HG03565 (cell line): ENCODE results near the gene ITFG2.
"Not testable (repeated sequence)": the region's sequence is repeated elsewhere in the genome, so short reads cannot be mapped to it uniquely, and the experiment has no call there.

Experiments
- ATAC-seq: cut with Tn5 transposase; IDR thresholded peaks from one replicate; pipeline ENCODE4 v1.9.1; 2021; ENCODE audit warnings: mild to moderate bottlenecking, moderate library complexity; ENCODE audit not compliant: unreplicated experiment

ITFG2 gene

DNA sequence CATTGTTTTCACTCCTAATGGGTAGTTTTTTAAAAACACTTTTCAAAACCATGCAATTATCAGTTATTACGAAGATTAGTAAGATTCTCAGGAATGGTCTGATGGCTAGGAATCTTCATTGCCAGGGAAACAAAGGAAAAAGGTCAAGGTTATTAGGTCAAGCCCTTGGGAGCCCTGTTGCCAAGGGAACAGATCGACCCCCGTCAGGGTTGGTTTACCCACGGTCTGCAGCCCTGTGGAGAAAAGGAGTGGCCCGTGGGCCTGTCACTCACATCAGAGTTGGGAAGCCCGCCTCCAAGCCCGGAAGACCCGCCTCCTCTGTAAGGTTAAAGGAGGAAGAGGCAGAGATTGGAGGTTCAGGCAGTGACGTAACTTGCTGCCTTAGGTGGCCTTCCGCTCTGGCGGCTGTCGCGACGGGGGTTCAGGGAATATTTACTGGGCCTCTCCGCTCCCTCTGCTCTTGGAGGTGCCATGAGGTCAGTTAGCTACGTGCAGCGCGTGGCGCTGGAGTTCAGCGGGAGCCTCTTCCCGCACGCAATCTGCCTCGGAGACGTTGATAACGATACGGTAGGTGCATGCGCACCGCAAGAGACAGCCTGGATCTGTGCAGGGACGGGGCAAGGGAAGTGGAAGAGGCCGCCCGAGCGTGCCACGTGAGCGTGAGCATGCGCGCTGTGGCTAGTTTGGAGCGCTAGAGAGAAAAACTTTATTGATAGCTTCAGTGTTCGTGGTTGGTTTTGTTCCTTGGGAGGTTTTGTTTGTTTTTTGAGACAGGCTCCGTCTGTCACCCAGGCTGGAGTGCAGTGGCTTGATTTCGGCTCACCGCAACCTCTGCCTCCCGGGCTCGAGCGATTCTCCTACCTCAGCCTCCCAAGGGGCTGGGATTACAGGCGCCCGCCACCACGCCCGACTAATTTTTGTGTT is at the start of gene ITFG2:
ITFG2 (plus strand) TSS at position 379 of the 924 bp plus-strand sequence; CDS start at position 472, 93 bp downstream.
- peak; percentile 82 for ATAC-seq

DNA sequence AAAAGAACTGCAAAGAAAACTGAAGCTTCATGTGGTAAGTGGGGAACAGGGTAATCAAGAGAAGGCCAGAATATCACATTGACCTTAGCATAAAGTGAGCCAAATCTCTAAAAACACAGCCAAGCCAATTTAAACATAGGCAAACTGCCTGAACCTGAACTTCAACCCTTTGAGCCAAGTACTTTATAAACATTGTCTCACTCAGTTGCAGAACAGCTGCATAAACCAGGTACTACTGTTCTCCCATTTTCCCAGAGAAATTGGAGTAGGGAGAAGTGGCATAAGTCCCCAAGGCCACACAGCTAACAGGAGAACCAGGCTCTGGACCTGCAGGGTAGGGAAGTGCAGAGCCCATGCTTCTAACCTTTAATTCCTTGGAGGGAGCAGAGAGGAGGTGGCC is 48.1 kb upstream of the ITFG2 start:
- no peak for ATAC-seq

DNA sequence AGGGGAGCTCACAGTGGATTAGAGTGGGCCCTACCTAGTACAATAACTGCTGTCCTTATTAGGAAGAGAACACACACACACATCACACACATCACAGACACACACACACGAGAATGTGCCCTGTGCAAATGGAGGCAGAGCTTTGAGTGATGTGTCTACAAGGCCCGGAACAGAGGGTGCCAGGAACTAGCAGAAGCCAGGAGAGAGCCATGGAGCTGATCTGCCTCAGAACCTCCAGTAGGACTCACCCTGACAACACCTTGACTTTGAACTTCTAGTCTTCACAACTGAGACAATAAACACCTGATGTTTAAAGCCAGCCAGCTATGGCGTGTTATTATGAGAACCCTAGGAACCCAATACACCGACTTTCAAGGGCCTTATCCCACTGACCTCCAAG is 47.4 kb upstream of the ITFG2 start:
- ATAC-seq = no peak

DNA sequence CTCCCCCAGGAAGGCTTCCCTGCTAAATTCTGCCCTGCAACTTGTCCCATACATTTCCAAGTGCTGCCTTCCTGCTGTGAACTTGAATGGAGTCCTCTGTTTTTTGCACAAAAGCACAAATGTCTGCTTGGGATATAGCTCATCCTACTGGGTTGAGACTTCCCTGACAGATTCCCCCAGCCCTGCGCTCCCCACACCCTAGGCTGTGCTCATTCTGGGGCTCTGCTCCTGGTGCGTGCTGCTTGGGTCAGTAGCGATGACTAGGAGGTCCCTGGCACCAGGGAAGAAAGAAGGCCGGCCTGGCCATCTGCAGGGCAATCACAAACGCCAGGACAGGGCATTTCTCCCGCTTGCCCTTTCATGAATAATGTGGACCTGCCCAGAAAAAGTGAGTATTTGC is 46.9 kb upstream of the ITFG2 start:
- no peak for ATAC-seq

DNA sequence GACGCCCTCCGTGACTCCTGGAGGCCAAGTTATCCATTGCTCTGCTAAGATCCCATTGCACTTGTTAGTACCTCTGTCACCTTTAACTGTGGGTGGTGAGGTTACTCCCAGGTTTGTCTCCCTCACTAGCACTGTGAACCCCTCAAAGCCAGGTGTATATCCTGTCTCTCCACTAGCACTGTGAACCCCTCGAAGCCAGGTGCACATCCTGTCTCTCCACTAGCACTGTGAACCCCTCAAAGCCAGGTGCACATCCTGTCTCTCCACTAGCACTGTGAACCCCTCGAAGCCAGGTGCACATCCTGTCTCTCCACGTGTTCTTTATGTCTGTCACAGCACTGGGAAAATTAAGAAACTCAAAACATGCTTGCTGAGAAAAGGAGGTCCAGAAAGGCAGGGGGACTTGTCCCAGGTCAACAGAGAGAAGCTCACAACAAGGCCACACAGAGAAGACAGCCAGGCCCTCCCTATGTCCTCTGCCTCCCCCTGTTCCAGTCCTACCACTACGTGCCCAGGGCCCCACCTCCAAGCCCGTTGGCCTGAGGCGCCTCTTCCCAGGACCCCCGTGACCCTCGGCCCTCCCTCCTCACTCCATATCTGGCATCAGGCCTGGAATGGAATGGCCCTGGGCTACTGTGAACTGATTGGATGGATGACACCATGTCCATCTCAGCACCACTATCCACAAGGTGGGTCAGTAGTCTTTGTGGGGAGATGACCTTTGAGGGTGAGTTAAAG is 44.1 kb upstream of the ITFG2 start:
- ATAC-seq = no peak

DNA sequence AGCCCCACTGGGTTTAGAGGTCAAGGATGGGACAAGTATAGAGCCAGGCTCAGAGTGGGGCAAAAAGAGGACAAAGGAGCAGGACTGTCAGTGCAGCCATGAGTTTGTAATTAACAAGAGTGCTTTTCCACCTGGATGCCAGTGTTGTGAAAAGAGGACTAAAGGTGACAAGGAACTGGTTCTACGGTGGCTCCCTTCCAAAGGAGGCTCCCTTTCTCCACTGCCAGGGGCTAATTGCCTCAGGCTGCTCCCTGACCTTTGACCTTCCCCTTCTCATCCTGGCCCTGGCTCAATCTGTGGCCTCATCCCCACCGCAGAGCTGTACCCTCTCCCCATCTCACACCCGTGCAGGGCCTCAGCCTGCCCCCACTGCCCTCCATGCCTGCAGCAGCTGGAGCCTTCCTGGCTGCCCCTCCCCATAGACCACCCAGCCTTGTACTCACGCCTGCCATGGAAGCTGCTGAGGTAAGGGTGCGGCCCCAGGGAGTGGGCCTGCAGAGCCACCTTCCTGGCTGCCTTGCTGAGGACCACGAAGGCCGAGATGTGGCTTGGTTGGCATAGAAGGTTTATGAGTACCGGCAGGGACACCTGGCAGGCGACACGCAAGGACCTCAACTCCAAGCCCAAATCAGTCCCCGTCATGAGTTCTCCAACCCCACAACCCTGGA is 42.5 kb upstream of the ITFG2 start:
- ATAC-seq = no peak

DNA sequence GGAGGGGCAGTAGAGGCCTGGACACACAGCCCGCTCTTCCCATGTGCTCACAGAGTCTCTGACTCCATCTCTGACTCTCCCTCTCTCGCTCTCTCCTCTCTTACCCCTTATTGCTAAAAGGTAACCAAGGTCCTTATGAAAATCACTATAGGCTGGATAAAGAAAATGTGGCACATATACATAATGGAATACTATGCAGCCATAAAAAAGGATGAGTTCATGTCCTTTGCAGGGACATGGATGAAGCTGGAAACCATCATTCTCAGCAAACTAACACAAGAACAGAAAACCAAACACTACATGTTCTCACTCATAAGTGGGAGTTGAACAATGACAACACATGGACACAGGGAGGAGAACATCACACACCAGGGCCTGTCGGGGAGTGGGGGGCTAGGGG is 41.9 kb upstream of the ITFG2 start:
- not testable (repeated sequence) for ATAC-seq

DNA sequence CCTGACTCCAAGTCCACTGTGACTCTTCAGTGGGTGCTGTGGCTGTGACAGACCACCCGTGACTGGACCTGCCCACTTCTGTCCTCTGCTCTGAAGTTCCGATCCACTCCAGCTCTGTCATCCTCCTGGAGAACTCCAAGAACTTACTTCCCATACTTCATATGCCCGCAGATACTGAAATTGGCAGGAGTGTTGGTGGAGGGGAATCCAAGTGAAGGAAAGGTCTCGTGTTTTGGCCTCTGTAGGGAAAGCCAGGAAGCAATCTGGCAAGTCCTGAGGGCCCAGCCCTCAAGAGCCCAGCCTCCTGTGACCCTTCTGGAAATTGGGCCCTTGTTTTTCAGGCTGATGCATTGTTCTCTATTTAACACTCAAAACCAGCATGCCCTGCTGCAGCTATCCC is 40.1 kb upstream of the ITFG2 start:
- ATAC-seq = no peak

DNA sequence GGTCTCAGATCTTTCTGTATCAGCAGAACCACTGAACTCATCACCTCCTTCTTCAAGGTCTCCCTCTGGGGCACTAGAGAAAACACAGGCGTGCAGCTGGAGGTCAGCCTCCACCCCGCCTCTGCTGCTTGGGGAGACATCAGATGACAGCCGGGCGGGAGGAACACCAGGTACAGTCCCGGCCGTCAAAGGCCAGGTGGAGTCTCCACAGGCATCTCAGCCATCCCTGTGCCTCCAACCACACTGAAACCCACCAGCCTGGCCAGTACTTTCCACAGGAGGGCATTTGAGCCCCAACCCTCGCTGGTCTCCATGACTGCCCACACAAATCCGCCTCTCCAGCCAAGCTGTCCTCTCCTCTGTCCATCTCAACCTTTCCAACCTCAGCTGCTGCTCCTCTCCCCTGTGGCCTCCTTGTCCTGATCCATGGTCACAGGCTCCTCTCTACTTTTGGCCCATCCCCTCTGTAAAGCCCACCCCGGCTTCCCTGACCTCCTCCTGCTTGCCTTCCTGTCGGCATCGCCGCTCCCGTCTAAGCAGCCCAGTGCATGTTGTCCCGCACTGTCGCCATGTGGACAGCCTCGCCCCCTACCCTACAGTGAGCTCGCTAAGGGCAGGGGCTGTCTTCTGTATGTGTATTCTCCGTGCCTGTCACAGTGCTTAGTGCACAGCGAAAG is 39.1 kb upstream of the ITFG2 start:
- no peak for ATAC-seq

DNA sequence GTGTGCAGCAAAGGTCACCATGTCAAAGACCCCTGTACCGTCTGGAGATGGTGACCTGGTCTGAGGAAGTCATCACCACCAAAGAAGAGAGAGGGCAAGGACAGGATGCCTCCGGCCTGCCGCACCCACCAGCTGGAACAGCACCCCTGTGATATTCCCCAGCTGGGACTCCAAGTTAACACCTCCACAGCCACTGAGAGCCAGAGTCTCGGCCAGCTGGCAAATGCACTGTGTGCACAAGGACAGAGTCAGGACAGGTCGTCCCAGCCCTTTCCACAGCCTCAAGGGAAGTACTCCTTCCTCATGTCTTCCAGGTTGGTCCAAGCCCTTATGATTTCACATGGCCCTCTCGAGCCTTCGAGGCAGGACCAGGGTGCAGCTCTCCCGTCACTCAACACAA is 37.0 kb upstream of the ITFG2 start:
- ATAC-seq = no peak

DNA sequence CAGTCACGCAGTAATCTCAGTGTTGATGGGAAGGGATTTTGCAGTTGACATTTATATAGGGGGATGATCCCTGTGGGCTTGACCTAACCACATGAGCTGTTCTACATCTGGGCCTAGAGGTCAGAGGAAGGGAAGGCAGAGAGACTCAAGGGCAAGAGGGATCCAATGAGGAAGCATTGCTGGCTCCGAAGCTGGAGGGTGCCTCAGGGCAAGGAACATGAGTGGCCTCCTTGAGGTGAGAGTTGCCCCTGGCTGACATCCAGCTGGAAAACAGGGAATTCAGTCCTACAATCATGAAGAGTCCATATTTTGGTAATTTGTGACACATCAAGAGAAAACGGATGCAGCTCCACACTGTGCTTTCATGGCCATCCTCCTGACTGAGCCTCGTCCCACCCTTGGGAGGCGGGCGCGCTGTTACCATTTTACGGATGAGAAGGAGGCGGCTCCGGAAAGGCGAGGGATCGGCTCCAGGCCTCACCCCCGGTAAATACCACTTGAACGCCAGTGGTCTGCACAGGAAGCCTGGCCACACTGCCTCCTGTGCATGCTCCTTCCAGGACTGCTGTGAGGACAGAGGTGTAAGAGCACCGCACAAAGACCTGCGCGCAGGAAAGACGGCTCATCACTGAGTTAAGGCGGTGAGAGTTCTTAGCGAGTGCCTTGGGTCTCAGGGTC is 36.2 kb upstream of the ITFG2 start:
- no peak for ATAC-seq

DNA sequence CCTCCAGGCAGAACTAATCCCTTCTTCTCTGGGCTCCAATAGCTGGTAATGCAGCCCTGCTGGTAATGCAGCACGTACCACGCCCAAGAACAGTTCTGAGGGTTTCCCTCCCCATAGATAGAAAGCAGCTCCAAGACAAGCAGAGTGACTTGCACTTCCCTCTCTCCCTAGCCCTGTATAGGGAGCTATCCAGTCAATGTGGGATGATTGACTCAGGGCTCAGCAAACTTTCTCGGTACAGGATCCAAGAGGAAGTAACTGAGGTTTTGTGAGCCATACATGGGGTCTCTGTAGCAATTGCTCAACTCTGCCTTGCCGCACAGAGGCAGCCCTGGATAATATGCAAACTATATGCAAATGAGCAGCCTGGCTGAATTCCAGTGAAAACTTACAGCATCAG is 33.2 kb upstream of the ITFG2 start:
- ATAC-seq = no peak

DNA sequence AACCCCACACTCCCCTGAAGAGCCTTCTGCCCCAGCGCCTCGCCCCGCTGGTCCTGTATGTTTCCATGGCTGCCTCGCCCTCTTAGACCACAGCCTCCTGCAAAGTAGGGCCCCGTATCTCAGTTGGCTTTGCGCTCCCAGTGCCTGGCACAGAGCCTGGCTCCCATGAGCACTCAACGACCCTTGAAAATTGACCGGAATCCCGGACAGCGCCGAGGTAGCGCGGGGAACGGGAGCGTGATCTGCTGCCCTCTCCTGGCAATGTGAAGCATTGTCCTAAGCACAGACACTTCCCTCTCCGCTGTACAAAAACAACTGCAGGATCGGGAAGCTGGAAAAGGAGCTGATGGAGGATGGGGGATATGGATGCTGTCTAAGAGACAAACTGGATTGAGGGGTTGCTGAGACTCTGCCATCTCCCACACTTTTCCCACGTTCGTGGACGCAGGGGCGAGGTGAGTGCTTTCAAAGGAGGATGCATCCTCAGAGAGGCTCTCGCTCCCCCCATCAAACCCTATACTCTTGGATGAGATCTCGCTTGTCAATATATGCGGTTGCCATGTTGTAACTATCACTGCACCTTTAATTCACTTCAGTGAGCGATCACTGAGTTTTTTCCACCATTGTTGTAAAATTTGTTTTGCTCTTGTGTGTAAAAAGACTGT is 28.4 kb upstream of the ITFG2 start:
- no peak for ATAC-seq

DNA sequence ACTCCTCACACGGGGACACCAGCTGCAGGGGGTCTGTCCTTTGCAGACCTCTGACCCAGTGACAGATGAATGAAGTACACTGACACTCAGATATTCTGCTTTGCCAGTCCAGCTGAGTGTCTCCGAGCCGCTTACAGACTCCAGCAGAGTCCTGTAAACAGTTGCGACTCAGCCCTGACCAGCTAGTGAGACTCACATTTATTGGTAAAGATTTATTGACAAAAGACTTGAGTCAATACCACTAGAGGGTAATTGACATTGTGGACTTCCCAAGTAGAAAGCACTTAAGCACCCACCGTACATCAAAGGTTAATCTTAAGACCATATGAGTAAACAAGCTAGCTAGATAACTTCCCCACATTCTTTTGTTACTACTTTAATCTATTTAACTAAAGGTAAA is 27.5 kb upstream of the ITFG2 start:
- no peak for ATAC-seq

DNA sequence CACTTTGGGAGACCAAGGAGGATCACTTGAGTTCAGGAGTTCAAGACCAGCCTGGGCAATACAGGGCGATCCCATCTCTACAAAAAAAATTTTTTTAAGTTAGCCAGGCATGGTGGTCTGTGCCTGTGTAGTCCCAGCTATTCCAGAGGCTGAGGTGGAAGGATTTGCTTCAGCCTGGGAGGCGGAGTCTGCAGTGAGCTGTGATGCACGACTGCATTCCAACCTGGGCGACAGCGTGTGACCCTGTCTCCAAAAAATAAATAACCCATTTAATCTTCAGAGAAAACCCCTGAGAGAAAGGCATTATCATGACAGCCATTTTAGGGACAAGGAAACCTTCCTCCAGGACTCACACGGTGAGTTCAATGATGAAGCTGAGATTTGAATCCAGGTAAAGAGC is 21.4 kb upstream of the ITFG2 start:
- ATAC-seq = no peak

DNA sequence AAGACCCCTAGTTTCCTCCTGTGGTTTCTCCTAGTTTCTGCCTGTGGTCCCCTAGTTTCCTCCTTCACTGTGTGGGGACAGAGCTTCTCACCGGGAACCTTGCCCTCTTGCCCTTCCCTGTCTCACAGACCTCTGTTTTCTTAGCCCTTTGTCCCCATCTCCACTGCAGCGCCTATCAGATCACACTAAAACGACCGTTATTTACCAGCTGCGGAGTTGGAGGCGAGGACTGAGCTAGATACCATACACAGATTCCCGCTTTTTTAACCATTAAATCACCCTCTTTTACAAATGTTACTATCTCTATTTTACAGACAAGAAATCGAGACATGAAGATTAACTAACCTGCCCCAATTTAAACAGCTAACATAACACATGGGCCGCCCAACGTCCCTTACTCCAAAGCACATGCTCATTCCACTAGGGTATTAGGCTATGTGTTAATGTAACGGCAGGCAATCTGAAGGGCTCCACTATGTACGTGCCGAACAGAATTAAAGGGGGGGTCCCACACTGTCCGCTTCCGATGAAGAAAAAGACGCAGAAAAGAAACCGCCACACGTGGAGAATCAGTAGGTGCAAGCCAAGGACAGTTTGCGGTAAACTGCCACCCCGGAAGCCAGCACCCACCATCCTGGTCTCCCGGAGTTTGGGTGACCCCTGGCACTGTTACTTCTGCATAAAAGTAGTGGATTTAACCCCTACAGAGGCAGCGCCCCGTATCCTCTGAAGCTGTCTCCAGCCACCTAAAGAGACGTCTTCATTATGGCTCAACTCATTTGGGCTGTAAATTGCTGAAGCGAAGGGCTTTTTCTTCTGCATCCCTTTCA is 19.6 kb upstream of the ITFG2 start:
- no peak for ATAC-seq

DNA sequence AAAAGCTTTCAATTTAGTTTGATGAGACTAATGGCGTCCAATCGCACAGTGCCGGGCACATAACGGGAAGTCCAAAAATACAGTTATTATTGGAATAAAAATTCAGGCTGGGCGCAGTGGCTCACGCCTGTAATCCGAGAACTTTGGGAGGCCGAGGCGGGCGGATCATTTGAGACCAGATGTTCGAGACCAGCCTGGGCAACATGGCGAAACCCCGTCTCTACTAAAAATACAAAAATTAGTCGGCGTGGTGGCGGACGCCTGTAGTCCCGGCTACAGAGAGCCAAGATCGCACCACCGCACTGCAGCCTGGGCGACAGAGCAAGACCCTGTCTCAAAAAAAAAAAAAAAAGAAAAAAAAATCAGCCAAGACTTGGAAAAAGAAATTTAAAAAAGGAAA is 18.9 kb upstream of the ITFG2 start:
- no peak for ATAC-seq

DNA sequence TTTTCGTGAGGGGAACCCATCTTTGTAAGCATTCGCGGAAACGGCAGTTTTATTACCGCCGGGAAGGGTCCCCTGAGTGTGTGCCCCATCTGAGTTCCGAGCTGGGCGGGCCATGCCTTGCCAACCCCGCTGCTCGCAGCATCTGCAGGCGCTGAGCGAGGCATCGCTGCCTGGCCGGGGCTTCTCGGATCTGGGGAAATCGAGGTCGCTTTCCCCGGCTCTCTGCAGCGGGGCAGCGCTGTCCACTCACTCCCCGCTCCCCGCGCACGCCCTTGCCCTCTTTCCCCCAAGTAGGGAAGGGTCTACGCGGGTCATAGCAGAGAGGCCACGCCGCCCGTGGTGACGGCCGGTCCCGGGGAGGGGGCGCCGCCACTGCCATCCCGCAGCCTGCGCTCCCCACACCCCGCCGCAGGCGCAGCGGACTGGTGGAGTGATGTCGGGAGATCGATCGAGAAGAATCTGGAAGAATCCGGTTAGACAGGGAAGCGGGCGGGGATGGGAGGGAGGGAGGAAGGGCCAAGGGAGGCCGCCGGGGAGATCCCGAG is 18.2 kb upstream of the ITFG2 start:
- peak; percentile 5 for ATAC-seq
